Stimulated activated effector memory CD8-positive, alpha-beta T cell treated with anti-CD3 and anti-CD28 coated beads, Interleukin-12 subunit alpha, Interleukin-12 subunit beta, amount 100 ng/mL, for 72 hours (primary cell): Measurements from ENCODE around the gene ZFP82.

Experiments
- ATAC-seq: fragments of 150-1000 bp; cut with Tn5 transposase; 2 replicates; pipeline ENCODE4 v1.10.0; 2021
- DNase-seq, 2 donors: peaks; one replicate each; pipeline ENCODE4 v3.0.0; 2021 to 2022; ENCODE audit warnings: low spot score in 2 of 2
- H3K27ac Mint-ChIP-seq: one replicate; pipeline ENCODE4 v1.8.0; 2022; ENCODE audit warnings: mild to moderate bottlenecking, mixed read lengths
- H3K36me3 Mint-ChIP-seq: one replicate; pipeline ENCODE4 v1.8.0; 2022; ENCODE audit warnings: mild to moderate bottlenecking, mixed read lengths
- H3K4me1 Mint-ChIP-seq: one replicate; pipeline ENCODE4 v1.8.0; 2022; ENCODE audit warnings: mixed read lengths
- H3K4me3 Mint-ChIP-seq: one replicate; pipeline ENCODE4 v1.8.0; 2022; ENCODE audit warnings: mild to moderate bottlenecking, mixed read lengths
- H3K9me3 Mint-ChIP-seq: one replicate; pipeline ENCODE4 v1.8.0; 2022; ENCODE audit warnings: mixed read lengths

Gene ZFP82

DNA sequence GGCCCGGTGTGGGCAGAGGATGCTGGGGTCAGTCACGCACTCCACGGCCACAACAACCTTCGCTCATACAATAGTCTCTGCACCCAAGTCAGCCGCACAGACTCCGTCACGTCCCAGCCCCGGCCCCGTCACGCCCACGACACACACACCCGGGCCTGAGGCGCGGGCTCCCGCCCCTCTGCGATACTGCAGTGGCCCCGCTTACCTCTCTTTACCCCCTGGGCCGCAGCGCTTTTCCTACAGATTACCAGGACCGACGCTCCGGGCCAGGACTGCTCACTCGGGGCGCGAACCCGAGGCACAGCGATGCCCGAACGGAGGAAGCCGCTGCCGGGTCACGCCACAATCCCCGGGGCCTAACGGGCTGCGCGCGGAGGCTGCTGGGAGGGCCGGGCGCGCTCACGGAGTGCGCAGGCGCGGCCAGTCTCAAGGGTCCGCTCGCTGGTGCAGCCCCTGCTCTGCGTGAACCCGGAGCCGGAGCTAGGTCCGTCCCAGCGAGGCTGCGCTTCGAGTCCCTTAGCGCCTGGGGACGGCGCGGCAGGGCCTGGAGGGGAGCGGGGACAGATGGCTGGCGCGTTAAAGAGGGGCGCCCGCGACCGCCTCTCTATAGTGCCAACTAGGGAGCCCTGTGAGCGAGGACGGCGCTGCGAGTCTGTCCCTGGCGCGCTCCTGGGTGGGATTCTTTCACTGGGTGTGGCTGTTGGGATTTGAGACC, at the start of gene ZFP82:
ZFP82 (minus strand) TSS at position 358 of the 715 bp plus-strand sequence. CDS start 8,855 bp downstream, outside the sequence.
- H3K4me1 Mint-ChIP-seq = peaks cover 21% of the 10 kb centered on the region
- peak within 1 kb of the TSS; percentile 98 for H3K4me3 Mint-ChIP-seq
- peak; percentile 96 for ATAC-seq
- peak; percentile 75 to 89 for DNase-seq
- peaks cover 21% of the 10 kb centered on the region for H3K36me3 Mint-ChIP-seq
- peak within 1 kb of the TSS; percentile 99 for H3K27ac Mint-ChIP-seq
- peaks cover 3% of the 10 kb centered on the region for H3K9me3 Mint-ChIP-seq

- DNase-seq (no peak), ATAC-seq (no peak)
- Mint-ChIP-seq H3K9me3 (peaks cover 14% of the 10 kb centered on the region), H3K4me3 (no peak overlapping the region), H3K27ac (no peak overlapping the region), H3K36me3 (peaks cover 24% of the 10 kb centered on the region), H3K4me1 (no peaks in the 10 kb centered on the region)
Observed at GRCh38 chr19:36460046-36460445, 41.6 kb upstream of the ZFP82 start.

DNA sequence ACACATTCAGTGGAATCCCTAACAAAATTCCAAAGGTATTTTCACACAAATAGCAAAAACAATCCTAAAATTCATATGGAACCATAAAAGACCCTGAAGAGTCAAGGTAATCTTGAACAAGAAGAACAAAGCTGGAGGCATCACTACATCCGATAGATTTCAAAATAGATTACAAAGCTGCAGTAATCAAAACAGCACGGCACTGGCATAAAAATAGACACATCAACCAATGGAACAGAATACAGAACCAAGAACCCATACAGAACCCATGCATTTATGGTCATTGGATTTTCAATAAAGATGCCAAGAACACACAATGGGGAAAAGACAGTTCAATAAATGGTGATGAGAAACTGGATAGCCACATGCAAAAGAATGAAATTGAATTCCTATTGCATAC, 38.4 kb upstream of the ZFP82 start:
- ATAC-seq (no peak), DNase-seq (no peak)
- Mint-ChIP-seq H3K36me3 (peaks cover 40% of the 10 kb centered on the region), H3K27ac (no peak overlapping the region), H3K4me1 (no peaks in the 10 kb centered on the region), H3K9me3 (peaks cover 26% of the 10 kb centered on the region), H3K4me3 (no peak overlapping the region)

GRCh38 chr19:36449059-36449670, 30.7 kb upstream of the ZFP82 start:
- no peak overlapping the region for H3K27ac Mint-ChIP-seq
- ATAC-seq (no peak), DNase-seq (no peak)
- H3K4me1 Mint-ChIP-seq = no peaks in the 10 kb centered on the region
- peaks cover 21% of the 10 kb centered on the region for H3K9me3 Mint-ChIP-seq
- H3K36me3 Mint-ChIP-seq = peaks cover 31% of the 10 kb centered on the region
- no peak overlapping the region for H3K4me3 Mint-ChIP-seq

- Mint-ChIP-seq H3K36me3 (no peaks in the 10 kb centered on the region), H3K4me3 (no peak overlapping the region), H3K4me1 (no peaks in the 10 kb centered on the region), H3K27ac (no peak overlapping the region), H3K9me3 (peaks cover 24% of the 10 kb centered on the region)
- ATAC-seq (no peak), DNase-seq (no peak)
Observed at GRCh38 chr19:36441339-36441738, 22.9 kb upstream of the ZFP82 start.

- Mint-ChIP-seq H3K36me3 (no peaks in the 10 kb centered on the region), H3K27ac (no peak overlapping the region), H3K9me3 (peaks cover 30% of the 10 kb centered on the region), H3K4me3 (no peak overlapping the region), H3K4me1 (no peaks in the 10 kb centered on the region)
- ATAC-seq = no peak
- no peak for DNase-seq
Observed at GRCh38 chr19:36436531-36436930, 18.1 kb upstream of the ZFP82 start.

DNA sequence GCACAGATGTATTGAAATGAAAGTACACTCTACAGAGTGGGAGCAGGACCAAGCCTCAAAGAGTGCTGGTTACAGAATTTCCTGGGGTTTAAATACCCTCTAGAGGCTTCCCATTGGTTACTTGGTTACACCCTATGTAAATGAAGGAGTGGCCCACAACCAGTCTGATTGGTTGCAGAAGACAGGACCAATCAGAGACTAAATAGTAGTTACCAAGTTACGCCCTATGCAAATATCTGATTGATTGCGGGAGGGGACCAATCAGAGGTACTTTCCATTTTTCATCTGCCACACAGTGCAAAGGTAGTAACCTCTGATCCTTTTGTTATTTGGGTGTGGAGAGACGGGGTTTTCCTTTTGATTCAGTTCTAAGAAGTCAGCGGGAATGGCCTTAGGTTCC, 5.5 kb upstream of the ZFP82 start:
- peaks cover 1% of the 10 kb centered on the region for H3K4me1 Mint-ChIP-seq
- H3K27ac Mint-ChIP-seq = no peak overlapping the region
- no peaks in the 10 kb centered on the region for H3K36me3 Mint-ChIP-seq
- H3K4me3 Mint-ChIP-seq = no peak overlapping the region
- ATAC-seq = no peak
- no peak for DNase-seq
- peaks cover 7% of the 10 kb centered on the region for H3K9me3 Mint-ChIP-seq

- no peak for ATAC-seq
- H3K4me1 Mint-ChIP-seq = peaks cover 21% of the 10 kb centered on the region
- peaks cover 10% of the 10 kb centered on the region for H3K36me3 Mint-ChIP-seq
- H3K27ac Mint-ChIP-seq = no peak overlapping the region
- H3K4me3 Mint-ChIP-seq = no peak overlapping the region
- DNase-seq = no peak
- H3K9me3 Mint-ChIP-seq = peaks cover 5% of the 10 kb centered on the region
Observed at GRCh38 chr19:36421749-36422481, 3.5 kb upstream of the ZFP82 start.

- DNase-seq (no peak), ATAC-seq (no peak)
- peak overlapping the region; percentile 25 for H3K4me3 Mint-ChIP-seq
- H3K4me1 Mint-ChIP-seq = peaks cover 21% of the 10 kb centered on the region
- no peak overlapping the region for H3K27ac Mint-ChIP-seq
- peaks cover 10% of the 10 kb centered on the region for H3K36me3 Mint-ChIP-seq
- peaks cover 3% of the 10 kb centered on the region for H3K9me3 Mint-ChIP-seq
Observed at GRCh38 chr19:36420961-36421748, 2.7 kb upstream of the ZFP82 start.

- H3K4me1 Mint-ChIP-seq = peaks cover 21% of the 10 kb centered on the region
- ATAC-seq = no peak
- peaks cover 26% of the 10 kb centered on the region for H3K36me3 Mint-ChIP-seq
- peaks cover 3% of the 10 kb centered on the region for H3K9me3 Mint-ChIP-seq
- peak overlapping the region; percentile 98 for H3K4me3 Mint-ChIP-seq
- peak overlapping the region; percentile 99 for H3K27ac Mint-ChIP-seq
- DNase-seq = peak; percentile 2 to 48
Observed at GRCh38 chr19:36417752-36418286, 625 bp downstream of the ZFP82 start.

DNA sequence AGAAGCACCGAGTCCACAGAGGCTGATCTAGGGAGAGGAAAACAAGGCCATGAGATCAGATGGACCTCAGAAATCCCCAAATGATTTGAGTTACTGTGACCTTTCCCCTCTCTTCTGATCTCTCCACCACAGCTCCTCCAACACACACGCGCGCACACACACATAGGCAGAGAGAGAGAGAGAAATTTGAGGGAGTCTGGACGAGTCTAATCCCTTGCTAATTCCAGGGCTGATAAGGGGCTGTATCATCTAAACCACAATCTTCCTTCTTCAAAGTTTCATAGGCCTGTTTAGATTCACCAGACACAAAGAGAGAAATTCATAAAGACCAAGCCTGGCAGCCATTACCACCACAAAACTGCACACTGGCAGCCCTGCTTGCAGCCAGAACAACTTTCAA, 8.6 kb downstream of the ZFP82 start:
- no peak for DNase-seq
- peaks cover 67% of the 10 kb centered on the region for H3K36me3 Mint-ChIP-seq
- H3K4me3 Mint-ChIP-seq = no peak overlapping the region
- H3K9me3 Mint-ChIP-seq = peaks cover 18% of the 10 kb centered on the region
- ATAC-seq = no peak
- peaks cover 7% of the 10 kb centered on the region for H3K4me1 Mint-ChIP-seq
- no peak overlapping the region for H3K27ac Mint-ChIP-seq

GRCh38 chr19:36408101-36408500, 10.3 kb downstream of the ZFP82 start:
- no peak for ATAC-seq
- Mint-ChIP-seq H3K36me3 (peaks cover 73% of the 10 kb centered on the region), H3K4me1 (peaks cover 7% of the 10 kb centered on the region), H3K27ac (no peak overlapping the region), H3K9me3 (peaks cover 23% of the 10 kb centered on the region), H3K4me3 (no peak overlapping the region)
- no peak for DNase-seq

DNA sequence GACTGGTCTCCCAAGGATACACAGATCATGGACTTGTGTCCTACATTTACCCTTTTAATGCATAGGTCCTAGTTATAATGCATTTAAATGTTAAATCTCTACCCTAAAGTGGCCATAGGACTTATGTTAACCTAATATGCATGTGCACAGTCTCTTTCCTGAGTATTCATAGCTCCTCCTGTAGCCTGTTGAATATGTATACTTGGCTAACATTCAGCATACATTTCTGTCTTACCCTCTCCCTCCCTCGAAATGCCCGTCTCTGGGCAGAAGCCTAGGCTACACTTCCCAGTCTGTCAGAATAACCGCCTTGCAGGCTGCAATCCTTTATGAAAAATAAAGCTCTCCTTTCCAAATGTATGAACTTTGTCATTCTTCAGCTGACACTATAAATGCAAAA, 13.9 kb downstream of the ZFP82 start:
- peaks cover 6% of the 10 kb centered on the region for H3K4me1 Mint-ChIP-seq
- H3K27ac Mint-ChIP-seq = no peak overlapping the region
- peaks cover 100% of the 10 kb centered on the region for H3K36me3 Mint-ChIP-seq
- H3K4me3 Mint-ChIP-seq = no peak overlapping the region
- H3K9me3 Mint-ChIP-seq = peaks cover 34% of the 10 kb centered on the region
- ATAC-seq = no peak
- no peak for DNase-seq

DNA sequence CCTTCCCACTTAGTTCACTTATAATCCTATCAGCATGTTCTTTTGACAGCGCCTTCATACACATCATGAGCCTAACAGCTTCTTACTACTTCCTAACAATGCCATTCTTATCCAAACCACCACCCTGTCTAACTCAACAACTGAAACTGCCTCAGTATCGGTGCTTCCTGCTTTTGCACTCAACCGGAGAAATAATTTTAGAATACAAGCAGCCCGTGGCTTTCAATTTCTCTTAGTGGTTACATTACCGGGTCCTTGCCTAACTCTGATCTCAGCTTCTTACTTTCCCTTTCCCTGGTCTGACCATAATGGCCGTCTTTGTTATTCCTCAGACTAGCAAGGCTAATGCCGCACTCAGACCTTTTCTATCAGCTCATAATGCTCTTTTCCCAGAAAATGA, 17.0 kb downstream of the ZFP82 start:
- DNase-seq (no peak), ATAC-seq (no peak)
- no peak overlapping the region for H3K27ac Mint-ChIP-seq
- peaks cover 6% of the 10 kb centered on the region for H3K4me1 Mint-ChIP-seq
- H3K36me3 Mint-ChIP-seq = peaks cover 100% of the 10 kb centered on the region
- H3K4me3 Mint-ChIP-seq = no peak overlapping the region
- H3K9me3 Mint-ChIP-seq = peaks cover 32% of the 10 kb centered on the region

DNA sequence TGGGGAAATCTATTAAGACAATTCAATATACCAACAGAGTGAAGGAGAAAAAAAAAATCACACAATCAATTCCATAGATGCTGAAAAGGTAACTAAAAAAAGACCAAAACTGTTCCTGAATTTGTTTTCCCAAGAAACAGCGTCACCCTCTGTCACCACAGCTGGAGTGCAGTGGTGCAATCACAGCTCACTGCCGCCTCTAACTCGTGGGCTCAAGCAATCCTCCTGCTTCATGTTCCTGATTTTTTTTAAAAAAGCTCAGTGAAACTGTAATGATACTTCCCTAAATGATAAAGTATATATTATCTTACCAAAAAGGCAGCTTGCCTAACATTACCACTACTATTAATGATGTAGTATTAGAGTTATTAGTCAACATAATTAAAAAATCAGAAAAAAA, 19.9 kb downstream of the ZFP82 start:
- Mint-ChIP-seq H3K4me3 (no peak overlapping the region), H3K4me1 (peaks cover 6% of the 10 kb centered on the region), H3K27ac (no peak overlapping the region), H3K9me3 (peaks cover 37% of the 10 kb centered on the region), H3K36me3 (peaks cover 100% of the 10 kb centered on the region)
- DNase-seq (no peak), ATAC-seq (no peak)
